Measurements from ENCODE around the gene COL5A1.

The COL5A1 gene

DNA sequence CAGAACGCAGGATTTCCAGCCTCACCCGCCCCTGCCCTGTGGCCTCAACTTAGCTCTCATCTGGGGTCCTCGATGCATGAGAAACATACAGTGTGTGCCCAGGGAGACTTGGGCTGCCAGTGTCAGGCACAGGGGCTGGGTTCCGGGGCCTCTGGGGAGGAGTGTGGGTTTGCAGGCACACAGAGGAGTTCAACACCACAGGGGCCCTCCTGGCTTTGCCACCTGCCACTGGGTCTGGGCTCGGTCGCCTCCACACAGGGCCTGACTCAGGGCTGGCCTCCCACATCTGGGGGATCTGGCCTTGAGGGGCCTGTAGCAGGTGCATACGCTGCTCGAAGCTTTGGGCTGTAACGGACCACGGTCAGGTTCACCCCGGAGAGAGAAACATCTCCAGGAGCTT lies 111.6 kb downstream of the COL5A1 start:
- H3K4me1 ChIP-seq (ENCODE audit: control insufficient read depth, insufficient read depth, low read length, poor library complexity, severe bottlenecking), result peaks cover 2% of the 10 kb centered on the region
- no peaks in the 10 kb centered on the region for H3K9me3 ChIP-seq (ENCODE audit: control insufficient read depth, low read length)
- H3K27ac ChIP-seq (ENCODE audit: low read depth, low read length, severe bottlenecking), result no peak overlapping the region
- no peak overlapping the region for H3K4me3 ChIP-seq (ENCODE audit: extremely low read depth, insufficient read depth, low read length, poor library complexity, severe bottlenecking)
- H3K36me3 ChIP-seq (ENCODE audit: control insufficient read depth, insufficient read depth, low read length), result peaks cover 96% of the 10 kb centered on the region
- WGBS, 2 experiments (ENCODE audit: insufficient coverage in 2 of 2), result 96 to 97% methylated on average over 10 to 11 of the region's 11 CpGs

DNA sequence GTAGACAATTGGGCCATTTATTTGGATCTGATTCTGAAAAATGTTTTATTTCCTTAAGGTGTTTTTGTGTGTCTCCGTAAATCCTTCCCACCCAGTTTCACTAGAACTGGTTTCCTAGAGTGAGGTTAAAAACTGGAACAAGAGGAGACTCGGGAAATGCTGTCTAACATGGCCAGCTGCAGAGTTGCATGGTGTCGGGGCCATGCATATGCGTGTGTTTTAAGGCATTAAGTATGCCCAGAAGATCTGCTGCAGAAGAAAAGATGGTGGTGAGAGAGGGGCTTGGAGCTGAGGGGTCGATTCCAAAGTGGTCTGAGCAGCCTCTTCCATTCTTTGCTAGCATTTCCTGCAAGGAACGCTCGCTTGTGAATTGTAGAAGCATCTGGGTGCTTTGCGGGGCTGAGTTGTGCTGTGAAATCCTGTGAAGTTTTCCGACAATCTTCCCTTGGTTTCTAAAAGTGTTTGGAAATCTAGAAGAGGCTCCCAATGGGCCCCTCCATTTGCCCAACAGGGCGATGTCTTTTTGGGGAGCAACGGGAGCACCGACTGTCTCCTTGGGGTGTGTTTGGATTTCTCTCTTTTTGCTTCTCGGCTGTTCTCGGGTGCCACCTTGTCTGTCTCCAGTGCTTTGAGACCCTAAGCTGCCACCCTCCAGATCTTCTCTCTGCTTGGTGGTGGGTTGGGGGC lies 113.8 kb downstream of the COL5A1 start:
- H3K27ac ChIP-seq (ENCODE audit: low read depth, low read length, severe bottlenecking), result peak overlapping the region; percentile 1
- no peaks in the 10 kb centered on the region for H3K4me1 ChIP-seq (ENCODE audit: control insufficient read depth, insufficient read depth, low read length, poor library complexity, severe bottlenecking)
- WGBS, 2 experiments (ENCODE audit: insufficient coverage in 2 of 2), result 92 to 93% methylated on average over 9 of the region's 14 CpGs
- H3K36me3 ChIP-seq (ENCODE audit: control insufficient read depth, insufficient read depth, low read length), result peaks cover 94% of the 10 kb centered on the region
- H3K4me3 ChIP-seq (ENCODE audit: extremely low read depth, insufficient read depth, low read length, poor library complexity, severe bottlenecking), result no peak overlapping the region
- no peaks in the 10 kb centered on the region for H3K9me3 ChIP-seq (ENCODE audit: control insufficient read depth, low read length)

DNA sequence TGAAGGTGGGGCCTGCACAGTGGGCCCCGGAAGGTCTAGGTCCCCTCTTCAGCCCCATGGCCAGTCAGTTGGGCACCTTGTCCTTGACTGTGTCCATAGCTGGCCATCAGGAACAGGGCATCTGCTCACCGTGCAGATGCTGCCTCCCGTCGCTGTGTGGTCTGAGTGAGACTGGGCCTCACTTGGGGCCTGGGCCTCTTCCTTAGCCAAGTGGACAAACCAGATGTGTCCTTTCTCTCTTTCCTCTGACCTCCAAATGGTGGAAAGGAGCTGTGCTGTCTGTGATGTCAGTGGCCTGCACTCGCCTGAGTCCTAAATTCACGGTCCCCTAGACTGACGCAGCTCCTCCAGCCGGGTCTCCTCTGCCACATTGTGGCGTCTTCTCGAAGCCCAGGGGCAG lies 114.5 kb downstream of the COL5A1 start:
- Histone ChIP-seq H3K27ac (ENCODE audit: low read depth, low read length, severe bottlenecking) (no peak overlapping the region), H3K9me3 (ENCODE audit: control insufficient read depth, low read length) (no peaks in the 10 kb centered on the region), H3K4me3 (ENCODE audit: extremely low read depth, insufficient read depth, low read length, poor library complexity, severe bottlenecking) (no peak overlapping the region), H3K36me3 (ENCODE audit: control insufficient read depth, insufficient read depth, low read length) (peaks cover 94% of the 10 kb centered on the region), H3K4me1 (ENCODE audit: control insufficient read depth, insufficient read depth, low read length, poor library complexity, severe bottlenecking) (no peaks in the 10 kb centered on the region)
- WGBS, 2 experiments (ENCODE audit: insufficient coverage in 2 of 2), result 95 to 97% methylated on average over 9 to 10 of the region's 10 CpGs

DNA sequence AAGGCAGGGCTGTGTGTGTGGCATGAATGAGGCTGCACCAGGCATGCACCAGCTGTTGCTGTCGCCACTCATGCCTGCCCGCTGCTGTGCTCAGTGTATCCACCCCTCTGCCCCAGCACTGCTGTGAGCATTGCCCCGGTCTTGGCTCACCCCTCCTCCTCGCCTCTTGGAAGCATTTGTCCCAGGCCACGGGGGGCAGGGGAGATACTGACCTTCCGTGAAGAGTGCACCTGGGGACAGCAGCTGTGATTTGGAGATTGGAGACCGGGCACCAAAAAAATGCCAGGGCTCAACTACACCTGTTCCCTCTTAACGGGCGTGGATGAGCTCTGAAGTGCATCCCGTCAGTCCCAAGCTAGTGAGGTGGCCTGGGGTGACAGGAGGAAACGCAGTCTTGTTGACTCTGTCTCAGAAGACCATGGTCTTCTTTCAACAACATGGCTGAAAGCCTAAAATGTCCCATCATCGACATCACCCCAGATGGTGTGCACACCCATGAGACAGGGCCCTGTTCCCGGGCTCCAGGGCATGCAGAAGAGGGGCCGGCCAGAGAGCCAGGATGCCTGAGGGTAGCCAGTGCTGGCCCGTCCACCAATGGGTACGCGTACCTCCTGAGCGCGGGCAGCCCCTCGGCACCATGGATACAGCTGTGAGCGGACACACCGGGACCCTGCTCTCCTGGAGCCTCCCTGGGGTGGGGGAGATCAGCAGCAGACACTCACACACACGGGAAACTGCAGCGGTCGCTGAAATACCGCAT lies 115.8 kb downstream of the COL5A1 start:
- WGBS, 2 experiments (ENCODE audit: insufficient coverage in 2 of 2), result 94 to 95% methylated on average over 24 to 26 of the region's 26 CpGs

DNA sequence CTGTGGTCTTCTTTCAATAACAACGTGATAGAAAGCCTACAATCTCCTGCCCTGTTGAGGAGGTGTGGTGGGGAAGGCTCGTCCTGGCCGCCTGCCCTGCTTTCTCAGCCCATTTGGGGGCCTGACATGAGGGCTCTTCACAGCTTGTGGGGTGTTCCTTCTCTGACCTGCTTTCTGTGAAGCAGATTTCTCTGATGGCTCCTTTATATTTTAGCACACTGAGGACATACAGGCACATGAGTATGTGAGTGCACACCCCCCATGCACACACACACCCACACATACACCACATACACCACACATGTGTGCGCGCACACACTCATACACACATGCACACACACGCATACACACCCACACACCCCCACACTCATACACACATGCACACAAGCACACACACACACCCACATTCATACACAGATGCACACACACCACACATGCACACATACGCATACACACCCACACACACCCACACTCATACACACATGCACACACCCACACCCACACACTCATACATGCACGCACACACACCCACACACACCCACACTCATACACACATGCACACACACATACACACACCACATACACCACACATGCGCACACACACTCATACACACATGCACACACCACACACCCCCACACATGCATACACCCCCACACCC lies 117.5 kb downstream of the COL5A1 start:
- H3K4me3 ChIP-seq (ENCODE audit: extremely low read depth, insufficient read depth, low read length, poor library complexity, severe bottlenecking), result no peak overlapping the region
- WGBS, 2 experiments (ENCODE audit: insufficient coverage in 2 of 2), result 73 to 84% methylated on average over 8 to 9 of the region's 9 CpGs
- peak overlapping the region; percentile 51 for H3K27ac ChIP-seq (ENCODE audit: low read depth, low read length, severe bottlenecking)
- peaks cover 98% of the 10 kb centered on the region for H3K36me3 ChIP-seq (ENCODE audit: control insufficient read depth, insufficient read depth, low read length)
- H3K9me3 ChIP-seq (ENCODE audit: control insufficient read depth, low read length), result no peaks in the 10 kb centered on the region
- no peaks in the 10 kb centered on the region for H3K4me1 ChIP-seq (ENCODE audit: control insufficient read depth, insufficient read depth, low read length, poor library complexity, severe bottlenecking)

More for the DNA sequence above, 115.8 kb downstream of the COL5A1 start:
- Histone ChIP-seq H3K9me3 (ENCODE audit: control insufficient read depth, low read length) (no peaks in the 10 kb centered on the region), H3K4me3 (ENCODE audit: extremely low read depth, insufficient read depth, low read length, poor library complexity, severe bottlenecking) (no peak overlapping the region), H3K36me3 (ENCODE audit: control insufficient read depth, insufficient read depth, low read length) (peaks cover 97% of the 10 kb centered on the region), H3K4me1 (ENCODE audit: control insufficient read depth, insufficient read depth, low read length, poor library complexity, severe bottlenecking) (no peaks in the 10 kb centered on the region), H3K27ac (ENCODE audit: low read depth, low read length, severe bottlenecking) (no peak overlapping the region)

DNA sequence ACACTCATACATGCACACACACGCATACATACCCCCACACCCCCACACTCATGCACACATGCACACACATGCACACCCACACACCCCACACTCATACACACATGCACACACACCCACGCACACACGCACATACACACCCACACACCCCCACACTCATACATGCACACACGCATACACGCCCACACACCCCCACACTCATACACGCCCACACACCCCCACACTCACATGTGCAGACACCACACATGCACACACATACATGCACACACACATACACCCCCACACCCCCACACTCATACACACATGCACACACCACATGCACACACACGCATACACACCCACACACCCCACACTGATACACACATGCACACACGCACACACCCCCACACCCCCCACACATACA lies 118.3 kb downstream of the COL5A1 start:
- Histone ChIP-seq H3K4me3 (ENCODE audit: extremely low read depth, insufficient read depth, low read length, poor library complexity, severe bottlenecking) (no peak overlapping the region), H3K4me1 (ENCODE audit: control insufficient read depth, insufficient read depth, low read length, poor library complexity, severe bottlenecking) (no peaks in the 10 kb centered on the region), H3K27ac (ENCODE audit: low read depth, low read length, severe bottlenecking) (no peak overlapping the region), H3K9me3 (ENCODE audit: control insufficient read depth, low read length) (no peaks in the 10 kb centered on the region), H3K36me3 (ENCODE audit: control insufficient read depth, insufficient read depth, low read length) (peaks cover 98% of the 10 kb centered on the region)
- WGBS, 2 experiments (ENCODE audit: insufficient coverage in 2 of 2), result 96 to 100% methylated on average over 1 to 7 of the region's 8 CpGs

DNA sequence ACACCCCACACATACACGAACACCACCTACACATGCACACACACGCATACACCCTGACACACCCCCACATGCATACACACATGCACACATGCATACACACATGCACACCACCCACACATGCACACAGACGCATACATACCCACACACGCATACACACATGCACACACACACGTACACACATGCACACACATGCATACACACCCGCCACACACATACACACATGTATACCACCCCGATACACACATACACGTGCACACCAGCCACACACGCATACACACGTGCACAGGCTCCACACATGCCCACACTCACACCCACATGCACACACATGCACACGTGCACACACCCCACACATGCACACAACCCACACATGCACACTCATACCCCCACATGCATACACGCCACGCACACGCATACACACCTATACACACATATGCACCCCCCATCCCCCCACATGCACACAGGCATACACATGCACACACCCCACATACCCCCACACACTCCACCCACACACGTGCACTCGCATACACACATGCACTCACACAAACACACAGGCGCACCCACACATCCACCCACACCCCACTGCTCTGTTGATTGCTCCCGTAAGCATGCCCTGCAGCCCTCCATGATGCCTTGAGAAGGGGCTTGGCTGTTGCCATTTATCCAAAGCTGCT lies 119.3 kb downstream of the COL5A1 start:
- 90 to 93% methylated on average over 11 to 18 of the region's 18 CpGs for WGBS, 2 experiments (ENCODE audit: insufficient coverage in 2 of 2)
- H3K27ac ChIP-seq (ENCODE audit: low read depth, low read length, severe bottlenecking), result no peak overlapping the region
- H3K9me3 ChIP-seq (ENCODE audit: control insufficient read depth, low read length), result no peaks in the 10 kb centered on the region
- H3K36me3 ChIP-seq (ENCODE audit: control insufficient read depth, insufficient read depth, low read length), result peaks cover 98% of the 10 kb centered on the region
- no peak overlapping the region for H3K4me3 ChIP-seq (ENCODE audit: extremely low read depth, insufficient read depth, low read length, poor library complexity, severe bottlenecking)
- no peaks in the 10 kb centered on the region for H3K4me1 ChIP-seq (ENCODE audit: control insufficient read depth, insufficient read depth, low read length, poor library complexity, severe bottlenecking)

DNA sequence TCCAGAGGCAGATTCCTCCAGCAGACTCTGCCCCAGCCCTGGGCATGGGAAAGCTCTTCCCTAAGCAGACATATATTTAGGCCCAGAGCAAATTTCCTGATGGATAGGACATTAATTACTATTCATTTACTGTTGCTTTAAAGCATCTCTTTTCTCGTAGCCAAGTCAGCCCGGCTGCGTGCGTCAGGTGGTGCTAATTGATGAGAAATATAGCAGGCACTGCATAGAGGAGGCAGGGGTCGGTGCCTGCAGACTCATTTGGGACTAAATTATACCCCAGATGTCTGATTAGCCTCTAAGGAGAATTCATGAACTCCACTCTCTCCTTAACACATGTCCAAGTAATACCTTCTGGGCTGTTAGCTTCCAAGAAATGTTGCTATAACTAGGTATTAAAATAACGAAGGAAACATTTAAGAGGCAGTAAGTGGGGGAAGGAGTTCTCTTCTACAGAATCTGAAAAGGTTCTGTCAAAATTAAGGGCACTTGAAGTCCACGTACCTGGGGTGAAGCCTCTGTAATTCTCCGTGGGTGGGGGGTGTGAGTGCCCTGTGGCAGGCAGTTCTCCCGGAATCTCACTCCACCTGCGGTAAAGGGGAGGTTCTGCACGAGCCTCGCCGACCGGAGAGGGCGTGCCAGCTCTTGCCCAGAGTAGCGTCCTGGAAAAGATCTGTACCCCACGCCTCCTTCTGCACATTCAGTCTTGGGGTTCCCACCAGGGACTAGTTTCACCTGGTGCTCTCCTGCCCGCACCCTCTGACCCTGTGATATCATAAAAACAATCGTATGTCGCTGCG lies 123.1 kb downstream of the COL5A1 start:
- Histone ChIP-seq H3K9me3 (ENCODE audit: control insufficient read depth, low read length) (no peaks in the 10 kb centered on the region), H3K36me3 (ENCODE audit: control insufficient read depth, insufficient read depth, low read length) (peaks cover 100% of the 10 kb centered on the region), H3K4me1 (ENCODE audit: control insufficient read depth, insufficient read depth, low read length, poor library complexity, severe bottlenecking) (no peaks in the 10 kb centered on the region), H3K27ac (ENCODE audit: low read depth, low read length, severe bottlenecking) (no peak overlapping the region), H3K4me3 (ENCODE audit: extremely low read depth, insufficient read depth, low read length, poor library complexity, severe bottlenecking) (no peak overlapping the region)
- WGBS, 2 experiments (ENCODE audit: insufficient coverage in 2 of 2), result 92 to 95% methylated on average over 13 to 16 of the region's 21 CpGs

DNA sequence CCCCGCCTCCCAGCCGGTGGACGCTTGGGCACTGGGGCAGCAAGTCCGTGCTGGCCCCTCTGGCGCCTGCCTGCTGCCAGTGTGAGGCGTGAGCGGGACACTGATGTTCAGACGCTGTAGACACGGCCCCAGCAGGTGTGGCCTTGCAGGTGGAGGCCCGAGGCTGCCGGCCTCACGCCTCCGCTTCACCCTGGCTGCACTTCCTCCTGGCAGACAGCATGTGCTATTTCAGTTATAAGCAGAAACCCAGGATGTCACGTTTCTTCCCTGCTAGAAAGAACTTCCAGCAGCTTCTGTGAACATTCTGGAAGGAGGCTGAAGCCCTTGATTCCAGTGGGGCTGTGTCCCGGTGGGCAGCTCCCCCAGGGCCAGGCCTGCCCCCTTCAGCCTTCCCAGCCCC lies 124.2 kb downstream of the COL5A1 start:
- no peak overlapping the region for H3K27ac ChIP-seq (ENCODE audit: low read depth, low read length, severe bottlenecking)
- H3K9me3 ChIP-seq (ENCODE audit: control insufficient read depth, low read length), result no peaks in the 10 kb centered on the region
- peaks cover 99% of the 10 kb centered on the region for H3K36me3 ChIP-seq (ENCODE audit: control insufficient read depth, insufficient read depth, low read length)
- 98% methylated on average over 15 of the region's 15 CpGs for WGBS, 2 experiments (ENCODE audit: insufficient coverage in 2 of 2)
- H3K4me3 ChIP-seq (ENCODE audit: extremely low read depth, insufficient read depth, low read length, poor library complexity, severe bottlenecking), result no peak overlapping the region
- peaks cover 6% of the 10 kb centered on the region for H3K4me1 ChIP-seq (ENCODE audit: control insufficient read depth, insufficient read depth, low read length, poor library complexity, severe bottlenecking)

DNA sequence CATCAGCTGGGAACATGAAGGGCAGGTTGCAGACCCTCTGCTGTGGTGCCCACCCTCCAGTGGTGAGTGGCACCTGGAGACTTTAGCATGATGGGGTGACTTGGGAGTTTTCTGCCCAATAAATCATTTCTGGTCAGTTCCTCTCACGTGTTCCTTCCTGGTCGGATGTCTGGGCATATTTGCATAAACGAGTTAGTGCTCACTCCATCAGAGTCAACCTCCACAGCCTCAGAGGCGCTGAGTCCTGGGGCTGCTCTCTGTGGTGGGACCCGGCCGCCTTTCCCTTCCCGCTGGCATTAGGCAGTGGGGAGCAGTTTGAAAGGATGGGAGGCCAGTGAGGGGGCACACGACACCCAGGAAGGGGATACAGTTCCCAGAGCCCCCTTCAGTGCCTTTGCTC lies 125.0 kb downstream of the COL5A1 start:
- H3K9me3 ChIP-seq (ENCODE audit: control insufficient read depth, low read length), result no peaks in the 10 kb centered on the region
- peaks cover 99% of the 10 kb centered on the region for H3K36me3 ChIP-seq (ENCODE audit: control insufficient read depth, insufficient read depth, low read length)
- no peak overlapping the region for H3K4me3 ChIP-seq (ENCODE audit: extremely low read depth, insufficient read depth, low read length, poor library complexity, severe bottlenecking)
- H3K4me1 ChIP-seq (ENCODE audit: control insufficient read depth, insufficient read depth, low read length, poor library complexity, severe bottlenecking), result peaks cover 10% of the 10 kb centered on the region
- no peak overlapping the region for H3K27ac ChIP-seq (ENCODE audit: low read depth, low read length, severe bottlenecking)
- 90 to 94% methylated on average over 3 to 8 of the region's 8 CpGs for WGBS, 2 experiments (ENCODE audit: insufficient coverage in 2 of 2)
